Stimulated activated naive CD8-positive, alpha-beta T cell treated with anti-CD3 and anti-CD28 coated beads, Interleukin-15, Interleukin-2, amounts not matched to agents 100 ng/mL and 50 ng/mL, for 24 hours (primary cell): Measurements from ENCODE around the gene LCE1E.

Source experiments
- H3K27ac Mint-ChIP-seq: one replicate; pipeline ENCODE4 v1.8.0; 2021; ENCODE audit warnings: mild to moderate bottlenecking, mixed read lengths
- H3K27me3 Mint-ChIP-seq: one replicate; pipeline ENCODE4 v1.8.0; 2021; ENCODE audit warnings: mixed read lengths
- H3K36me3 Mint-ChIP-seq: one replicate; pipeline ENCODE4 v1.8.0; 2021; ENCODE audit warnings: low read depth, mixed read lengths
- H3K4me1 Mint-ChIP-seq: one replicate; pipeline ENCODE4 v1.8.0; 2021; ENCODE audit warnings: low read depth, mixed read lengths
- H3K4me3 Mint-ChIP-seq: one replicate; pipeline ENCODE4 v1.8.0; 2021; ENCODE audit warnings: mild to moderate bottlenecking, mixed read lengths
- H3K9me3 Mint-ChIP-seq: one replicate; pipeline ENCODE4 v1.8.0; 2021; ENCODE audit warnings: mixed read lengths

The LCE1E gene

GRCh38 chr1:152760551-152761190, 25.4 kb upstream of the LCE1E start:
- H3K27ac Mint-ChIP-seq, result no peak overlapping the region
- no peaks in the 10 kb centered on the region for H3K4me1 Mint-ChIP-seq
- peaks cover 11% of the 10 kb centered on the region for H3K27me3 Mint-ChIP-seq
- no peaks in the 10 kb centered on the region for H3K36me3 Mint-ChIP-seq
- no peak overlapping the region for H3K4me3 Mint-ChIP-seq
- no peaks in the 10 kb centered on the region for H3K9me3 Mint-ChIP-seq

GRCh38 chr1:152761609-152762213, 24.3 kb upstream of the LCE1E start:
- H3K36me3 Mint-ChIP-seq, result no peaks in the 10 kb centered on the region
- no peak overlapping the region for H3K4me3 Mint-ChIP-seq
- H3K9me3 Mint-ChIP-seq, result no peaks in the 10 kb centered on the region
- H3K4me1 Mint-ChIP-seq, result no peaks in the 10 kb centered on the region
- H3K27me3 Mint-ChIP-seq, result peaks cover 7% of the 10 kb centered on the region
- no peak overlapping the region for H3K27ac Mint-ChIP-seq

GRCh38 chr1:152768847-152769533, 17.1 kb upstream of the LCE1E start:
- Mint-ChIP-seq H3K9me3 (peaks cover 7% of the 10 kb centered on the region), H3K27ac (no peak overlapping the region), H3K4me3 (no peak overlapping the region), H3K4me1 (no peaks in the 10 kb centered on the region), H3K36me3 (no peaks in the 10 kb centered on the region), H3K27me3 (peaks cover 22% of the 10 kb centered on the region)

GRCh38 chr1:152770411-152770810, 15.6 kb upstream of the LCE1E start:
- H3K4me3 Mint-ChIP-seq, result no peak overlapping the region
- peaks cover 7% of the 10 kb centered on the region for H3K9me3 Mint-ChIP-seq
- H3K27me3 Mint-ChIP-seq, result peaks cover 27% of the 10 kb centered on the region
- H3K4me1 Mint-ChIP-seq, result no peaks in the 10 kb centered on the region
- no peak overlapping the region for H3K27ac Mint-ChIP-seq
- no peaks in the 10 kb centered on the region for H3K36me3 Mint-ChIP-seq

- Mint-ChIP-seq H3K9me3 (peaks cover 7% of the 10 kb centered on the region), H3K36me3 (no peaks in the 10 kb centered on the region), H3K27ac (no peak within 1 kb of the TSS), H3K4me3 (no peak within 1 kb of the TSS), H3K4me1 (no peaks in the 10 kb centered on the region), H3K27me3 (peaks cover 30% of the 10 kb centered on the region)
Measured at GRCh38 chr1:152774875-152775274, 11.2 kb upstream of the LCE1E start, which contains the start of gene LCE1F. TSS of gene LCE1F (plus strand) at chr1:152775140. CDS start at chr1:152776372, 1,232 bp downstream.

GRCh38 chr1:152776361-152776760, 9.7 kb upstream of the LCE1E start:
- Mint-ChIP-seq H3K36me3 (no peaks in the 10 kb centered on the region), H3K4me3 (no peak overlapping the region), H3K4me1 (no peaks in the 10 kb centered on the region), H3K27me3 (peaks cover 30% of the 10 kb centered on the region), H3K27ac (no peak overlapping the region), H3K9me3 (peaks cover 7% of the 10 kb centered on the region)

- H3K27me3 Mint-ChIP-seq, result peaks cover 26% of the 10 kb centered on the region
Measured at GRCh38 chr1:152777510-152778137, 8.4 kb upstream of the LCE1E start.

GRCh38 chr1:152783095-152783494, 3.0 kb upstream of the LCE1E start:
- H3K4me1 Mint-ChIP-seq, result no peaks in the 10 kb centered on the region
- no peaks in the 10 kb centered on the region for H3K9me3 Mint-ChIP-seq
- H3K27me3 Mint-ChIP-seq, result peaks cover 45% of the 10 kb centered on the region
- H3K36me3 Mint-ChIP-seq, result no peaks in the 10 kb centered on the region
- H3K4me3 Mint-ChIP-seq, result no peak overlapping the region
- no peak overlapping the region for H3K27ac Mint-ChIP-seq

More at GRCh38 chr1:152777510-152778137, 8.4 kb upstream of the LCE1E start:
- H3K27ac Mint-ChIP-seq, result no peak overlapping the region
- no peak overlapping the region for H3K4me3 Mint-ChIP-seq
- H3K36me3 Mint-ChIP-seq, result no peaks in the 10 kb centered on the region
- H3K9me3 Mint-ChIP-seq, result peaks cover 3% of the 10 kb centered on the region
- no peaks in the 10 kb centered on the region for H3K4me1 Mint-ChIP-seq

- H3K4me3 Mint-ChIP-seq, result no peak overlapping the region
- no peaks in the 10 kb centered on the region for H3K9me3 Mint-ChIP-seq
- H3K36me3 Mint-ChIP-seq, result no peaks in the 10 kb centered on the region
- peaks cover 12% of the 10 kb centered on the region for H3K27me3 Mint-ChIP-seq
- no peaks in the 10 kb centered on the region for H3K4me1 Mint-ChIP-seq
- no peak overlapping the region for H3K27ac Mint-ChIP-seq
Measured at GRCh38 chr1:152795686-152796085, 9.6 kb downstream of the LCE1E start.

- no peaks in the 10 kb centered on the region for H3K36me3 Mint-ChIP-seq
- peaks cover 18% of the 10 kb centered on the region for H3K27me3 Mint-ChIP-seq
- H3K4me1 Mint-ChIP-seq, result no peaks in the 10 kb centered on the region
- no peak within 1 kb of the TSS for H3K27ac Mint-ChIP-seq
- no peak within 1 kb of the TSS for H3K4me3 Mint-ChIP-seq
- no peaks in the 10 kb centered on the region for H3K9me3 Mint-ChIP-seq
Measured at GRCh38 chr1:152796421-152796820, 10.4 kb downstream of the LCE1E start, which contains the start of gene LCE1D. TSS of gene LCE1D (plus strand) at chr1:152796721. CDS start at chr1:152797795, 1,074 bp downstream.

- H3K27ac Mint-ChIP-seq, result no peak overlapping the region
- H3K4me3 Mint-ChIP-seq, result no peak overlapping the region
- H3K9me3 Mint-ChIP-seq, result no peaks in the 10 kb centered on the region
- H3K27me3 Mint-ChIP-seq, result peaks cover 38% of the 10 kb centered on the region
- H3K36me3 Mint-ChIP-seq, result no peaks in the 10 kb centered on the region
- no peaks in the 10 kb centered on the region for H3K4me1 Mint-ChIP-seq
Measured at GRCh38 chr1:152801333-152801732, 15.3 kb downstream of the LCE1E start.

- Mint-ChIP-seq H3K9me3 (peaks cover 8% of the 10 kb centered on the region), H3K4me1 (no peaks in the 10 kb centered on the region), H3K36me3 (no peaks in the 10 kb centered on the region), H3K27me3 (peaks cover 25% of the 10 kb centered on the region), H3K27ac (no peak within 1 kb of the TSS), H3K4me3 (no peak within 1 kb of the TSS)
Measured at GRCh38 chr1:152806576-152806975, 20.5 kb downstream of the LCE1E start, which contains the start of gene LCE1C. TSS of gene LCE1C (minus strand) at chr1:152806651. CDS start at chr1:152805478, 1,173 bp downstream.

- peaks cover 7% of the 10 kb centered on the region for H3K27me3 Mint-ChIP-seq
- H3K4me1 Mint-ChIP-seq, result no peaks in the 10 kb centered on the region
- H3K4me3 Mint-ChIP-seq, result no peak overlapping the region
- H3K36me3 Mint-ChIP-seq, result no peaks in the 10 kb centered on the region
- H3K9me3 Mint-ChIP-seq, result peaks cover 8% of the 10 kb centered on the region
- H3K27ac Mint-ChIP-seq, result no peak overlapping the region
Measured at GRCh38 chr1:152811050-152811449, 25.0 kb downstream of the LCE1E start.

- no peaks in the 10 kb centered on the region for H3K36me3 Mint-ChIP-seq
- H3K27ac Mint-ChIP-seq, result no peak within 1 kb of the TSS
- peaks cover 6% of the 10 kb centered on the region for H3K27me3 Mint-ChIP-seq
- H3K4me1 Mint-ChIP-seq, result no peaks in the 10 kb centered on the region
- H3K9me3 Mint-ChIP-seq, result peaks cover 7% of the 10 kb centered on the region
- H3K4me3 Mint-ChIP-seq, result no peak within 1 kb of the TSS
Measured at GRCh38 chr1:152811671-152812070, 25.6 kb downstream of the LCE1E start, which contains the start of gene LCE1B. TSS of gene LCE1B (plus strand) at chr1:152811971. CDS start at chr1:152812447, 476 bp downstream.

GRCh38 chr1:152817309-152817708, 31.3 kb downstream of the LCE1E start:
- Mint-ChIP-seq H3K4me1 (no peaks in the 10 kb centered on the region), H3K36me3 (no peaks in the 10 kb centered on the region), H3K4me3 (no peak overlapping the region), H3K9me3 (no peaks in the 10 kb centered on the region), H3K27me3 (peaks cover 6% of the 10 kb centered on the region), H3K27ac (no peak overlapping the region)
